ENCODE data around the gene FAM241A.
A peak's percentile ranks its signal among the peaks of the same experiment; 100 is the strongest.
"Not testable (repeated sequence)": the region's sequence is repeated elsewhere in the genome, so short reads cannot be mapped to it uniquely, and the experiment has no call there.

Gene FAM241A

DNA sequence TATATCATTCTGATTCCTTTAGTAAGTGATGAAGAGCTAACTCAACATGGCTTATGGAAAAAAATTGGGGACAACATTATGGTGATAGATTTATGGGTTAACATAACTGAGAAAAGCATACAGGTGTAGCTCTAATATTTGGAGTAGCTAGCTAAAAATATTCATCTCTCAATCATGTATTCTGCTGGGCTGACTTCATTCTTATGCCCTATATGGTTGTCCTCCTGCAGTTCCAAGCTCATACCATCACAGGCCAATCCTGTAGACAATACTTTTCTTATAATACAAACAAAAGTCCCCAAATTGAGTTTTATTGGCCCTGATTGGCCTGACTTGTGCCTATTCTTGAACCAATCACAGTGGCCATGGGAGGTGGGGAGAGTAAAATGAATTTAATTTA lies 6.7 kb upstream of the FAM241A start:
- no peak for DNase-seq (ENCODE audit: low read depth)

DNA sequence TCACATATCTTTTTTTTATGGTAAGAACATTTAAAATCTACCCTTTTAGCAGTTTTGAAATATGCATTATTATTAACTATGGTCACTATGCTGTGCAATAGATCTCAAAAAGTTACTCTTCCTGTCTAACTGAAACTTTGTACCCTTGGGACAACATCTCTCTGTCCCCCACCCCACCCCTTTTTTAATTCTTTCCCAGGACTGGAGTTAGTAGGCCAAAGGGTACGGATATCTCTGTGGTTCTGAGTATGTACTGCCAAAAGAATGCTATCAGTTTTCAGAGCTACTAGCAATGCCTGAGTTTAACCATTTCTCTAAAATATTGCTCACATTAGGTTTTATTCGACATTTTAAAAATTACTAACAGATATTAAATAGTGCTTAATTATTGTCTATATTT lies 4.7 kb upstream of the FAM241A start:
- no peak for DNase-seq (ENCODE audit: low read depth)

DNA sequence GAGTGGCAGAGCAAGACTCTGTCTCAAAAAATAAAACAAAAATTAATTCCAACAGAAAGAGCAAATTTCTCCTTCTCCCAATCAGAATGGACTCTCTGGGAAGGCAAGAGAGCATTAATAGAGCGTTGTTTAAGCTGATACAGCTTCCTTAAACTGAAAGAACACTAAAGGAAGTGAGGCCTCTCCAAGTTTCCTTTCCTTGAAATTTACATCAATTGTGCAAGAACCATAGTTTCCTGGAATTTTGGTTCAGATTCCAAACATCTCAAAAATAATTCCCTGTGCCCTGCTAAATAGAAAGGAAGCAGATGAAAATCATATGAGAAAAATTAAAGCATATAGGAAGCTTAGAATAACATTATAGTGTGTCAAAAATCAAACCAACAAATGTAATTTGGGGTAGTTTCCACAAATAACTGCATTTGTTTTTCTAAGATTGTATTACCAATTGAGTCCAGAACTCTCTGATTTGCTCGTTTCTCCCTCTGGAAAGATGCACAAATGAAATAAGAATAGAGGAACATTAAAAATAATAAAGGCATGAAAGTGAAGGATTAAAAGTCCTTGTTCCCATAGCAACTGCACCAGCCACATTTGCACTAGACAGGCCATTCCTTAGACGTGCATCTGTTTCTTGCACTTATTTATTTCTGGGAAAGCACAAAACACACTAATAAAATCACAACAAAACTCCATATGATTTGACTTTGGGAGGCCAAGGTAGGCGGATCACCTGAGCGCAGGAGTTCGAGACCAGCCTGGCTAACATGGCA lies 3.7 kb upstream of the FAM241A start:
- DNase-seq (ENCODE audit: low read depth), result no peak

DNA sequence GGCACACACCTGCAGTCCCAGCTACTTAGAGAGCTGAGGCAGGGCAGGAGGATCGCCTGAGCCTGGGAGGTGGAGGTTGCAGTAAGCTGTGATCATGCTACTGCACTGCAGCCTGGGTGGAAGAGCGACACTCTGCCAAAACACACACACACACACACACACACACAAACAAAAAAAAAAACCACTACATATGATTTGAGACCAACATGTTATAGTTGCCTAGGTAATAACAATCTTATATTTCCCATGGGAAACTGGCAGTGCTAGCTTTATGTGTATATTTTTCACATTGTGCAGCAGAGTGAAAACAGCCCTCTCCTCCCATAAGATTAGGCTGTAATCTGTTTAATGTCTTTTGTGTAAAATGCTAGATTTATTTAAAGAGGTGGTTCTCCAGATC lies 3.1 kb upstream of the FAM241A start:
- no peak for DNase-seq (ENCODE audit: low read depth)

DNA sequence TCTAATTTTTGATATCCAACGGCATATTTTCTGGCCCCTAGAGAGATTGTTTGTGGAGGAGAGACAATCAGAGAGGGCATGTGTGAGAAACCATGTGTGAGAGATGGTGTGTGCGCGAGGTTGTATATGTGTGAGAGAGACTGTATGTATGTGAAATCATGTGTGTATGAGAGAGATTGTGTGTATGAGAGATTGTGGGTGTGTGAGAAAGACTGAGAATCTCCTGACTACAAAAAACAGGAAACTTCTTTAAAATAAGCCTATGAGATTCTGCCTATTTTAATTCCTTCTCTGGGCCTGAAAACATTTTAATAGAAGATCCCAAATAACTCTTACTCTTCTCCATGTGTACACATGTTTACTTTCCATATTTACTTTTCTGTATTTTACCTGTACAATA lies 1.5 kb upstream of the FAM241A start:
- DNase-seq (ENCODE audit: low read depth), result no peak

DNA sequence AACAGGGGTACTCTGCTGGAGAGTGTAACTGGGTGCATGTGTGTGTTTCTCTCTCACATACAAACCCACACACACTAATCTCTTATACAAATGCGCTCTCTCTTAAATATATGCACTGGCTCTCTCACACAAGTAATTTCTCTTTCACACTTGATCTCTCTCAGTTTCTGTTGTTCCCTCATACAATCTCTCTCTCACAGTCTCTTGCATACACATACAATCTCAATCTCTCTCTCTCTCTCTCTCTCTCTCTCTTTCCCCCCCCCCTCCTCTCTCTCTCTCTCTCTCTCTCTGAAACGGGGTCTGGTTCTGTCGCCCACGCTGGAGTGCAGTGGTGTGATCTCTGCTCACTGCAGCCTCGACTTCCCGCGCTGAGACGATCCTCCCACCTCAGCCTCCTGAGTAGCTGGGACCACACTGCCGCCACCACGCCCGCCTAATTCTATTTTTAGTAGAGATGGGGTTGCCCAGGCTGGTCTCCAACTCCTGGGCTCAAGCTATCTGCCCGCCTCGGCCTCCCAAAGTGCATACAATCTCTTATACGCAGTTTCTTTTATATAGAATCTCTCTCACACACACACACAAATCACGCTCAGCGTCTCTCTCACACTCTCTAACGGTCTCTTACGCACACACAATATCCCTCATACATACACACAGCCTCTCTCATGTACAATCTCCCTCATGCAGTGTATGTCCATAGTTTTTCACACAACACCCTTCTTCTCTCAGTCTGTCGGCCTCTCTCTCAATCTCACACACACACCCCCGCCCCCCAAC lies 518 bp upstream of the FAM241A start:
- peak; percentile 9 for DNase-seq (ENCODE audit: low read depth)

DNA sequence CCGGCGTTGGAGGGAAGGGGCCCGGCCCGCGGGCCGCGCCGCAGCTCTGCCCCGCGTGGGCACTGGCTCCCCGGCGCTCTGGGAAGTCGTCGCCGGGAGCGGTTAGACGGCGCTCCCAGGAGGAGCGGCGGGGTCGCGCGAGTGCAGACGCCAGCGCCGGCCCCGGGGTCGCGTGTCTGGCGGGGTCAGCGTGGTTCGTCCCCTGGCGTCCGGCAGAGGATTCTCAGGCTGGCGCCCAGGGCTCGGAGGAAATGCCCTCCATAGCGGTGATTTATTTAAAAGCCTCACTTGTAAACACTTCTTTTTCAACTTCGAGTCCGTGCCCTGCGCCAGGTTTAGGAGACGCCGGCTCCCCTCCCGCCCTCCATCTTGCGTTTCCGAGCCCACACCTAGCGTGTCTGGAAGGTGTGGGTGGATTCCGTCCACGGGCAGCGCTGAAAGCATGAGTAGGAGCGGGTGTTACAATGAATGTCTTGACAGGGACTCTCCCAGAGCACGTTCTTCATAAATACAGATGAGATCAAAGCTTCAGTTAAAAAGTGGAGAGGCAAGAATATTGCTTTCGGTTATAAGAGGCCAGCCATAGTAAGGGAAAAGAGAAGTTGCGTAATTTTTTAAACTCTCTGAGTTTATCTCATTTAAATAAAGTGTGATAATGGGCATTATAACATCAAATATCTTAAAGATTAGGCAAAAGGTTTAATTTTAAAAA lies 692 bp downstream of the FAM241A start:
- DNase-seq (ENCODE audit: low read depth), result peak; percentile 60

DNA sequence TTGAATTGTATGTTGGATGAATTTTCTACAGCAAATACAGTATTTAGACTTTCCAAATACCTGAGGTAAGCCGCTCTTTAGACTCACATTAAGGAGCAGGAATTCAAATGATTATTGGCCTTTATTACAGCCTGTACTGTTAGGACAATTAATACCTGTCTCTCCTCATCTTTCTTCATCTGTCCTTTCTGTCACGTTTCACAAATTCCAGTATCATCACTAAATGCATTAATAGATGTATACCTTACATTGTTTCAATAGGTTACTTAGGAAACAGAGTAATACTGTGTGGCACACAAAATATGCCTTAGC lies 1.2 kb downstream of the FAM241A start:
- DNase-seq (ENCODE audit: low read depth), result no peak

DNA sequence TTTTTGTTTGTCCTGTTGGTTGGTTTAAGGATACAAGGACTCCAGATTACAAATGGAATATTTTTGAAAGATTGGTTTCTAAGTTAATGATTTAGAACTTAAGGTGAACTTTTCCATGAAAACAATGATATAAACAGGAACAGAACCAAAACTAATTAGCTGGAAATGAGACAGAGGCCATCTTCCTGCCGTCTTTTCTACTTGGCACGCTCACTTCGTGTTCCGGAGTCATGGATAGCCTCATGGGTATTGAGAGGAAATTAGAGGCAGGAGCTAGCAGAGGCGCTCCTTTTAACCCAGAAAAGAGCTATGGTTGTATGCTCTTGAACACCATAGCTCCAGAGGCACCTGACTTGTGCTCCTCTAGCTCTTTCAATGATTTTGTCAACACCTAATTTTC lies 2.4 kb downstream of the FAM241A start:
- no peak for DNase-seq (ENCODE audit: low read depth)

DNA sequence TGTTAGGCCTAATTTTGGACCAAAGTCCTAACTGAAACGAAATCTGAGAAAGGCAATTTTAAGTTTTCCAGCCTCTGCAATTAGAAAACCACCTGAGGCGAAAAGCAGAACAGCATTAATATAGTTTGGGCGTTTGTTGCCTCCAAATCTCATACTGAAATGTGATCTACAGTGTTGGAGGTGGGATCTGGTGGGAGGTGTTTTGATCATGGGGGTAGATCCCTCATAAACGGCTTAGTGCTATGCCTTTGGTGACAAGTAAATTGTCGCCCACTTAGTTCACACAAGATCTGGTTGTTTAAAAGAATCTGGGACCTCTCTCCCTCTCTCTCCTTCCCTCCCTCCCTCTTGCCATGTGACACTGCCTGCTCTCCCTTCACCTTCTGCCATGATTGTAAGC lies 5.7 kb downstream of the FAM241A start:
- no peak for DNase-seq (ENCODE audit: low read depth)

DNA sequence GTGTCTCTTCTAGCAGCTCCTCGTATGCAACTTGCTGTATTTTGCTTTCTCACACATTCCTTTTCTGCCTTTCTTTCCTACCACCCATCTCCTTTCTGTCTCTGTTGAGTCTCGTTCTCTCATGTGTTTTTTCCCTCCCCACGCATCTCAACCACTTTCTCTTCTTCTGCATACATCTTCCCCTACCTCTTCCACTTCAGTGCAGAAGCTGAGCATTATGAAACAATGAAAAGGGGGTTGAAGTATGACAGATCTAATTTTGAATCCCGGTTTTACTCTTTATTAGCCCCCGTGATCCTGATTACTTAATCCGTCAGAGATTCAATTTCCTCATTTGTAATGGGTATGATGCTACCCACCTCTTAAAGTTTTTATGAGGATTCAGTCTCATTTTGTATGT lies 7.3 kb downstream of the FAM241A start:
- DNase-seq (ENCODE audit: low read depth), result no peak

DNA sequence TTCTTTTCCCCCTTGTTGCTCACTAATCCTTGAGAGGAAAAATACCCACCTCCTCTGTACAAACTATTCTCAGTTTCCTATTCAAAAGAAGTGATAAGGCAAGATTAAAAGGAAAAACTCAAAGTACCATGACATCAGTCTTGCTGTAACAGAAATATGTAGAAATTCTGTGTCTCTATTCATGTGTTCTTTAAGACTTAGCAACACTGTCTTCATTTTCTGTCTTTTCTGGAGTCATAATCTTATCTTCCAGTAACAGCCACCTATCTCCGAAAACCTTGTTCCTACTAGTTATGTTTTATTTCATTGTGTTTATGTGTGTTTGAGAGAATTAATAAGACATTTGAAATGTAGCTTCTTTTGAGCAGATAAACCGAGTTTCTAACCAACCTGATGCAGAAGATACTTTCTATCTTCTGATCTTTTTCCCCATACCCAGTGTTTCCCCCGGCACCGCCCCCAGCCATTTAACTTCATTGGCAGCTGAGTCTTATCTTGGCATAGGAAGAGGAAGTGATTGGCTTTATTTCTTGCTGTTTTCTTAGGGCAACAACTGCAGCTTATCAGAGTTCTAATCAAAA lies 8.0 kb downstream of the FAM241A start:
- no peak for DNase-seq (ENCODE audit: low read depth)

DNA sequence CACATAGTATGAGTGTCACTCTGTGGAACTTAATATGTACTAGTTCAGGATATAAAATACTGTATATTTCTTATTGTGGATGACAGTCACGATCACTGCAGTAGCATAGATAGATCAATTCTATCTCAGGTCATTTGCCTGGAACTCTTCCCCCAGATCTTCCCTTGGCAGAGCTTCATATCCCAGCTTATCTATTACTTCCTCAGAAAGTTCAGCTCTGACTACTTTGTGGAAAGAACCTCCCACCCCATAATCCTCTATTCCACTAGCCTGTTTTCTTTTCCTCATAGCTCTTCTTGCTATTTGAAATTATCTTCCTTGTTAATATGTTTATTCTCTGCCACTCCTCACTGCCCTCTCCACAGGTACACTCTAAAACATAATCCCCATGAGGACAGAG lies 10.9 kb downstream of the FAM241A start:
- no peak for DNase-seq (ENCODE audit: low read depth)

DNA sequence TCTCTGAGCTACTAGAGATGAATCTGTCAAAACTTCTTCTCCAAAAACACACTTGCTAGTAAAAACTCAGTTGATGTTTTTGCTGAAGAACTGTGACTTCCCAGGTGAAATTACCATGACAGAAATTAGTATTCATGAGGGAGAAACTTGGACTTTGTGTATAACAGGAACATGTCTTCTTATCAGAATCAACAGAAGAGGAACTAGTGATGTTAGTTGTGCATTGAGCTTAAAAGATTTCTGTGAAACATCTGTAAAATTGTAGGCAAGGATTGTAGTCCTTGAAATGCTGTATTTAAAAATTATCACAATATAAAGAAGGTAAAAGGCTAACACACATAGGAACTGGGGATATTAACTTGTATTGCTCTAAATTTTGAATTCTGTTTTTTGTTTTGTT lies 11.3 kb downstream of the FAM241A start:
- DNase-seq (ENCODE audit: low read depth), result no peak

DNA sequence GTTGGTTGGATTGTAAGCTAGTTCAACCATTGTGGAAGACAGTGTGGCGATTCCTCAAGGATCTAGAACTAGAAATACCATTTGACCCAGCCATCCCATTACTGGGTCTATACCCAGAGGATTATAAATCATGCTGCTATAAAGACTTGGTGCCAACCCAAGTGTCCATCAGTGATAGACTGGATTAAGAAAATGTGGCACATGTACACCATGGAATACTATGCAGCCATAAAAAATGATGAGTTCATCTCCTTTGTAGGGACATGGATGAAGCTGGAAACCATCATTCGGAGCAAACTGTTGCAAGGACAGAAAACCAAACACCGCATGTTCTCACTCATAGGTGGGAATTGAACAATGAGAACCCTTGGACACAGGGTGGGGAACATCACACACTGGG lies 18.5 kb downstream of the FAM241A start:
- DNase-seq (ENCODE audit: low read depth), result not testable (repeated sequence)

DNA sequence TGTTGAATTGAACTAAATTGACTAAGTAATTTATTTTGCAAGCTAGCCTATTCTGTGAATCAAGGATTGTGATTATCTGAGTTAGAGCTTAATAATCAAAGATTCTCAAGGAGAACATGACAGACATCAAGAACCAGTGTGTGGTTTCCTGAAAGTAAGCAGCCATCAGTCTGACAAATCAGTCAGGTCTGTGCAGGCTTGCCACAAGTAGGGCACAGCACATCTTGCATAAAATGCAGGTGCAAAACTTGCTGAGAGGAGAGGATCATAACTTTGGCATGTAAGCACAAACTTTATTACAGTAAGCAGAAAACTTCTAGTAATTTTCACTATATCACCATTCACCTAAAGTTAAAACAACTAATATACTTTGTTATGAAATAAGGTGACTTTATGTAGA lies 22.5 kb downstream of the FAM241A start:
- peak; percentile 49 for DNase-seq (ENCODE audit: low read depth)

DNA sequence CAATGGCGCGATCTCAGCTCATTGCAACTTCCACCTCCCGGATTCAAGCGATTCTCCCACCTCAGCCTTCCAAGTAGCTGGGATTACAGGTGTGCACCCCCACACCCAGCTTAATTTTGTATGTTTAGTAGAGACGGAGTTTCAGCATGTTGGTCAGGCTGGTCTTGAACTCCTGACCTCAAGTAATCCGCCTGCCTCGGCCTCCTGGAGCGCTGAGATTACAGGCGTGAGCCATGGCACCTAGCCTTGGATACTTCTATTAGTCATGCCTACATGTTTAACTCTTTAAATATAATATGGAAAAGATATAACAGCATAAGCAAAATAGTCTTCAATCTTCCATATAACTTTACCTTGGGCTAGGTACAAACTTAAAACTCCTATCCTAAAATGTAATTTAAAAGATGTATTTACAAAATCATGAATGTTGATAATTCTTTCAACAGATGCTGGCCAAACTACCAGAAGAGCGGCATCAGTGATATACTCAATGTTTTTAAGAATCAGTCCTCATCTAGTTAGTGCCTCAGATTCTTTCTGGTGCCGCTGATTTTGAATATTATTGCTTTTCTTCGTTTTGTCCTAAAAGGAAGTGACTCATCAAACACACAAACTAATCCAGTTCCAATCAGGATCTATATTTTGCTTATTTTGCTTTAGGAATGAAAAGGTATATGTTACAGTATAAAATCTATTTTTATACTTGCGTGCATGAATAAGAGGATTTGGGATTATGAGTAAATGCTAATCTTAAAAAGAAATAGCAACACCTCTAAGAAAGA lies 23.7 kb downstream of the FAM241A start:
- no peak for DNase-seq (ENCODE audit: low read depth)

DNA sequence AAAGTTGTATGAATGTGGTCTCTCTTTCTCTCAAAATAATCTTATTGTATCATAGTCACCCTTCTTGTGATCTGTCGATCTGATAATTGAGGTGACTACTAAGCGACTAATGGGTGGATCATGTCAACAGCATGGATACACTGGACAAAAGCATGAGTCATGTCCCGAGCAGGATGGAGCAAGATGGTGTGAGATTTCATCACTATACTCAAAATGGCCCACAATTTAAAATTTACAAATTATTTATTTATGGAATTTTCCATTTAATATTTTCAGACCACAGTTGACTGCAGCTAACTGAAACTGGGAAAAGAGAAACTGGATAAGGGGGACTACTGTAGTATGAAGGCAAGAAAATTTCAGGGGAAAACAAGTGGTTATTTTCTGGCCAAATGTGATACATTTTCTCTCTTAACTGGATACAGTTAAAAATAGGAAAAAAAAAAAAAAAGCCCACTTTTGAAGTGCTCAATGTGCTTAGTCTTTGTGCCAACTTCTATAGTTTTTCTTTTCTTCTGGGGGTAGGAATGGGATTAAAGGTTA lies 25.3 kb downstream of the FAM241A start:
- DNase-seq (ENCODE audit: low read depth), result no peak

DNA sequence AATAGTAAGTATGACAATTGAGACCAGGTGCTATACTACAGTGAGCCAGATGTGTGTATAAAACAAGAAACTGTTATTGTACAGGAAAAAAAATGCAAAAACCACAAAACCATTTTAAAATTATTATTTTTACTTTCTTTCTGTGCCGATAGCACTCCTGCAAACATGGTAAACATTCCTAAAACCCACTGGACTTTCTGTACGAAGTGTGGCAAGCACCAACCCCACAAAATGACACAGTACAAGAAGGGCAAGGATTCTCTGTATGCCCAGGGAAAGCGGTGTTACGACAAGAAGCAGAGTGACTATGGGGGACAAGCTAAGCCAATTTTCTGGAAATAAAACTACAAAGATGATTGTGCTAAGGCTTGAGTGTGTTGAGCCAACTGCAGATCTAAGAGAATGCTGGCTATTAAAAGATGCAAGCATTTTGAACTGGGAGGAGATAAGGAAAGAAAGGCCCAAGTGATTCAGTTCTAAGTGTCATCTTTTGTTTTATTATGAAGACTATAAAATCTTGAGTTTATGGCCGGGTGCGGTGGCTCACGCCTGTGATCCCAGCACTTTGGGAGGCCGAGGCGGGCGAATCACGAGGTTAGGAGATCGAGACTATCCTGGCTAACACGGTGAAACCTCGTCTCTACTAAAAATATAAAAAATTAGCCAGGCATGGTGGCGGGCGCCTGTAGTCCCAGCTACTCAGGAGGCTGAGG lies 26.0 kb downstream of the FAM241A start:
- not testable (repeated sequence) for DNase-seq (ENCODE audit: low read depth)

DNA sequence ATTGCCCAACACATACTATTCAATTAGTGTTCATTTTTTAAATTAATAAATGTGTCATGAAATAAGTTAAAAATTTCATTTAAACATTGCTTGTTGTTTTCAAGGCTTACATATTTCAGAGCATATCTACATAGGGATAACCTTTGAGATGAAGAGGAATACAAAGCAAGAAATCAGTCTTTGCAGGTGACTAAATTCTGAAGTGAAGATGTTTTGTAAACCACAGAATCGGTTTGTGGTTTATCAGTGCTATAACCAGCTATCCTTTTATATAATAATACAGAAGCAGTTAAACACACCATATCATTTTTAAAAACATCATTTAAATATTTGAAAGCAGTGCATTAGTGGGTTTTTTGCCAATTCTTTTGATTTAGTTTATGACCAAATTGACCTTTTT lies 26.9 kb downstream of the FAM241A start:
- DNase-seq (ENCODE audit: low read depth), result no peak
